Measurements from ENCODE around the gene SEMA4G.

DNA sequence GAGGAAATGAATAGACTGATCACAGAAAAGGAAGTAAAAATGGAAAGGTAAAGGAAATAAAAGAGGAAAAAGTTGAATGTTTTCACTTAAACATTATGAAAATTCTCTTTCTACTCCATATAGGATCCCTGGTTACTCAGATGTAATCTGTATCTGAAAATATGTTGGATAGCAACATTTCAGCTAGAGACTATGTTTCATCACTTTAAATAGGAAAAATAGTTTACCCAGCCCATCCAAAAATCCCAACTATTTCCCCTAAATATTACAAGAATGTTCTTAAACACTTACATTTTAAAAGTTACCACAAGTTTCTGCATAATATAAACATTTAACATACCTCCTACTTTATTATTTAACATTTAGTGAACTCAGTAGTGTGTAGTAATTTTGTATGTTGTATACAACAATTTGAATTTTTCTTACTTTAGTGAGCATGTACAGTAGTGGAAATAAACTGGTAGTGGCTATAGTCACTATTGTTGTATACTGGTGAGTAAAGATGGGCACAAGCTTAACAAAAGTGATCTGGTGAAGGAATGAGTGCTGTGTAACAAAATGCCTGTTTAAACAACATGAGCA lies 29.4 kb upstream of the SEMA4G start:
- TF ChIP-seq EZH2phosphoT487 (IDR thresholded peaks at IDR 0.05; ENCODE audit: borderline replicate concordance) (no peak), EGR1 (IDR thresholded peaks at IDR 0.05; ENCODE audit: low read depth) (no peak), POLR2AphosphoS5 (IDR thresholded peaks at IDR 0.05; ENCODE audit: low read depth, low read length) (no peak)
- TF ChIP-seq, protein P1, sequence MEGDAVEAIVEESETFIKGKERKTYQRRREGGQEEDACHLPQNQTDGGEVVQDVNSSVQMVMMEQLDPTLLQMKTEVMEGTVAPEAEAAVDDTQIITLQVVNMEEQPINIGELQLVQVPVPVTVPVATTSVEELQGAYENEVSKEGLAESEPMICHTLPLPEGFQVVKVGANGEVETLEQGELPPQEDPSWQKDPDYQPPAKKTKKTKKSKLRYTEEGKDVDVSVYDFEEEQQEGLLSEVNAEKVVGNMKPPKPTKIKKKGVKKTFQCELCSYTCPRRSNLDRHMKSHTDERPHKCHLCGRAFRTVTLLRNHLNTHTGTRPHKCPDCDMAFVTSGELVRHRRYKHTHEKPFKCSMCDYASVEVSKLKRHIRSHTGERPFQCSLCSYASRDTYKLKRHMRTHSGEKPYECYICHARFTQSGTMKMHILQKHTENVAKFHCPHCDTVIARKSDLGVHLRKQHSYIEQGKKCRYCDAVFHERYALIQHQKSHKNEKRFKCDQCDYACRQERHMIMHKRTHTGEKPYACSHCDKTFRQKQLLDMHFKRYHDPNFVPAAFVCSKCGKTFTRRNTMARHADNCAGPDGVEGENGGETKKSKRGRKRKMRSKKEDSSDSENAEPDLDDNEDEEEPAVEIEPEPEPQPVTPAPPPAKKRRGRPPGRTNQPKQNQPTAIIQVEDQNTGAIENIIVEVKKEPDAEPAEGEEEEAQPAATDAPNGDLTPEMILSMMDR (IDR thresholded peaks at IDR 0.05 in 2 of 3, conservative IDR thresholded peaks at IDR 0.05 in 1 of 3; ENCODE audit: borderline replicate concordance in 1 of 3, insufficient read depth in 1 of 3, low read depth in 2 of 3, low read length in 2 of 3): no peak

All from HCT116 (cell line).